HG03558 (cell line): ENCODE measurements around the gene ZNF350.
"Not testable (repeated sequence)": the region's sequence is repeated elsewhere in the genome, so short reads cannot be mapped to it uniquely, and the experiment has no call there.

Source experiments
- ATAC-seq: cut with Tn5 transposase; IDR thresholded peaks from one replicate; pipeline ENCODE4 v1.9.1; 2021; ENCODE audit warnings: moderate number of reproducible peaks; ENCODE audit not compliant: unreplicated experiment; ENCODE audit errors: extremely low read depth

ZNF350 gene

GRCh38 chr19:51986309-51987291, at the start of gene ZNF350:
TSS of gene ZNF350 (minus strand) at chr19:51986840. CDS start at chr19:51974360, 12,480 bp downstream.
- no peak for ATAC-seq

GRCh38 chr19:52034051-52034728, 47.5 kb upstream of the ZNF350 start:
- ATAC-seq, result no peak

DNA sequence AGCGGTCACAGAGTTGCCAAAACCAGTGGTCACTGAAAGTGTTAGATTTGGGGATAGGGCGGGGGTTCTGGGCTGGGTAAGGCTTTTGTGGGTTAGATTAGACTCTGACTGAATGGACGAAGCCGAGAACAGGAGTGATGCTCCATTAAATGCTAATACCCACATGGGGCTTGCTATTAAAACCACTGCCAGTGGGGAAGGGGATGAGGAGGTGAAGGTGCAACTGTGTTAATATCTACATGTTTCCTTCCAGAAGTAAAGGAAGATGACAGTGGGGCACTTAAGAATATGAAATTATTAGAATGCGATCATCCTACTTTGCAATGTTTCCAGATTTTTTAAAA, 42.1 kb upstream of the ZNF350 start:
- no peak for ATAC-seq

DNA sequence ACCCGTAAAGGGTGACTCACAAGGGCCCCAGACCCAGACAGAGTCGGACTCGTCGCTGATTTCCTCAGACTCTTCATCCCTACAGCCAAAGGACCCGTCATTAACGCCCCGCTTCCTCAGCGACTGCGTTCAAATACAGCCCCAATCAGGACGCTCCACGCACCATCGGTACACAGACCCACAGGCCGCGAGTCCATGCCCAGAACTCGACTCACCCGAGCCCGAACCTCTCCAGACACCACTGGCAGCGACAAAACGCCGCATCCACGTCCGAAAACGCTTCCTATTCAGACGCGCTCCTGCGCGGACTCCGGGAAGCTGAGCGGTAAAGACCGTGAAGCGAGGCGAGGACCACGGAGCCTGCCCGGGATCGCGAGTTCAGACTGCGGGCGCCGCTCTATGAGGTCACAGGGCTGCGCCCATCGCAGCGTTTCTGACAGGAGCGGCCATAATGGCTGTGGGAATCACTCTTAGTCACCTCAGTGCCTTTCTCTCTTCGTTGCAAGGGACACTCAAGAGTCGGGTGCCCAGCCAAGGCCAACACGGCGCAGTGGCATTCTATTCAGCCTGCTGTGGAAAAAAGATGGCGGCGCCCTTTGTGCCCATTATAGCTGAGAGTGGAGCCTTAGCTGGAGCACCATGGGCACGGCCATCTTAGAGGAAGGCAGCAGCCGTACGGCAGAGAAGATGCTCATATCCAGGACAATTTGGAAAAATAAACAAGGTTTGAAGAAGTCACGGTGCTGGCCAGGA, 41.6 kb upstream of the ZNF350 start, which contains the start of gene ZNF614:
Gene ZNF614, minus strand, starts transcription at position 353 of the 753 bp plus-strand sequence. CDS start 2,634 bp downstream, outside the sequence.
- ATAC-seq, result peak; percentile 38

GRCh38 chr19:52026255-52026990, 39.8 kb upstream of the ZNF350 start:
- ATAC-seq, result not testable (repeated sequence)

DNA sequence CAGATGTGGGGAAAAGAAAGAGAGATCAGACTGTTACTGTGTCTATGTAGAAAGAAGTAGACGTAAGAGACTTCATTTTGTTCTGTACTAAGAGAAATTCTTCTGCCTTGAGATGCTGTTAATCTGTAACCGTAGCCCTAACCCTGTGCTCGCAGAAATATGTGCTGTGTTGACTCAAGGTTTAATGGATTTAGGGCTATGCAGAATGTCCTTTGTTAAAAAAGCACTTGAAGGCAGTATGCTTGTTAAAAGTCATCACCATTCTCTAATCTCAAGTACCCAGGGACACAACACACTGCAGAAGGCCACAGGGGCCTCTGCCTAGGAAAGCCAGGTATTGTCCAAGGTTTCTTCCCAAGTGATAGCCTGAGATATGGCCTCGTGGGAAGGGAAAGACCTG, 37.8 kb upstream of the ZNF350 start:
- not testable (repeated sequence) for ATAC-seq

DNA sequence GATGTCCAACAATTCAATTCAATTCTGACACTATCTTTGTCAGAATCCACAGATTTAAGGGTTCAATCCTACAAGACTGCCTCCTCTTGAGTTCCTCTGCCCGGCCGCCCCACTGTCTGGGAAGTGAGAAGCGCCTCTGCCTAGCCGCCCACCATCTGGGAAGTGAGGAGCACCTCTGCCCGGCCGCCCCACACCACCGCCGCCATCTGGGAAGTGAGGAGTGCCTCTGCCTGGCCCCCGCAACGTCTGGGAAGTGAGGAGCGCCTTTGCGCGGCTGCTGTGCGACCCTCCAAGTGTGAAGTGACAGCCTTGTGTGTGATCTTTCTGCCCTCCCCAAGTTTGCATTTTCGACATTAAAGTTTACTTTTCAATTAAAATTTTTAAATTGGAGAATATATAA, 35.6 kb upstream of the ZNF350 start:
- no peak for ATAC-seq

GRCh38 chr19:52020506-52020905, 33.9 kb upstream of the ZNF350 start:
- ATAC-seq, result no peak

DNA sequence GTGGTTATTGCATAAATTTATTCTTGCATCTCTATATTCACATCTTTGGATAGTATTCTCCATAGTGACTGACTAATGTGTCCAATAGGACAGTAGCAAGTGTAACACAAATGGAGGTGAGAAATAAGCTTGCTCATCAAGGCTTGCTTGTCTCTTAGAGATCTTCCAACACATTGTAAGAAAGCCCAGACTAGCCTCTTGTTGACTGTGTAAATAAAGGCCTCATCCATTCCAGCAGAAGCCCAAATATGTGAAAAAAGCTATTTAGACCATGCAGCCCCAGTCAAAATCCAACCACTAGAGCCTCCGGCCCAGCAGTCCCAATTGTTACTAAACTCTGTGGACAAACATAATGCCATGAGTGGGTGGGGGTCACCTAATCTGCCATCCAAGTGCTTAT, 24.0 kb upstream of the ZNF350 start:
- no peak for ATAC-seq

- peak; percentile 85 for ATAC-seq
Measured at GRCh38 chr19:52007806-52008557, 21.3 kb upstream of the ZNF350 start, which contains the start of gene ZNF615. TSS of gene ZNF615 (minus strand) at chr19:52008211. CDS start at chr19:52003711, 4,500 bp downstream.

GRCh38 chr19:52007451-52007805, 20.8 kb upstream of the ZNF350 start:
- ATAC-seq, result no peak

DNA sequence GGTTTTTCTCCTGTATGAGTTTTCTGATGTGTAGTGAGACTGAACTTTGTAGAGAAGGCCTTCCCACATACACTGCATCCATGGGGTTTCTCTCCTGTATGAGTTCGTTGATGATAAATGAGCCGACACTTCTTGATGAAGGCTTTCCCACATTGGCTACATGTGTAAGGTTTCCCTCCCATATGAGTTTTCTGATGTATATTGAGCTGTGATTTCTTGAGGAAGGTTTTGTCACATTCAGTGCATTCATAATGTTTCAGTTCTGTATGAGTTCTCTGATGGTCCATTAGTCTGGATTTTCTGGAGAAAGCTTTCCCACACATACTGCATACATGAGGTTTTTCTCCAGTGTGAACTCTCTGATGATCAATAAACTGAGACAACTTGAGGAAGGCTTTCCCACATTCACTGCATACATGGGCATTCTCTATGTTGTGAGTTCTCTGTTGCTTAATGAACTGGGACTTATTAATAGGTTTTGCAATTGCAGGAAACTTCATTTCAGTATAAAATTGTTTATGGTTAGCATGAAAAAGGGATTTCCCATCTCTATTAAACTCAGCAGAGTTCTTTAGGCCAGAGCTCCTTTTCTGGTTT, 7.5 kb upstream of the ZNF350 start:
- ATAC-seq, result no peak

GRCh38 chr19:51993422-51993821, 6.8 kb upstream of the ZNF350 start:
- ATAC-seq, result no peak

DNA sequence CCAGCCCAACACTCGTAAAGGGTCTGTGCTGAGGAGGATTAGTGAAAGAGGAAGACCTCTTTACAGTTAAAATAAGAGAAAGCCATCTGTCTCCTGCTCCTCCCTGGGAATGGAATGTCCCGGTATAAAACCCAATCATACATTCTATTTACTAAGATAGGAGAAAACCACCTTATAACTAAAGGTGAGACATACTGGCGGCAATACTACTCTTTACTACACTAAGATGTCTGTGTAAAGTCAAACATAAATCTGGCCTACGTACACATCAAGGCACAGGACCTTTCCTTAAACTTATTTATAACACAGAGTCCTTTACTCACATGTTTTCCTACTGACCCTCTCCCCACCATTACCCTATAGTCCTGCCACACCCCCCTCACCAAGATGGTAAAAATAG, 3.3 kb downstream of the ZNF350 start:
- no peak for ATAC-seq

DNA sequence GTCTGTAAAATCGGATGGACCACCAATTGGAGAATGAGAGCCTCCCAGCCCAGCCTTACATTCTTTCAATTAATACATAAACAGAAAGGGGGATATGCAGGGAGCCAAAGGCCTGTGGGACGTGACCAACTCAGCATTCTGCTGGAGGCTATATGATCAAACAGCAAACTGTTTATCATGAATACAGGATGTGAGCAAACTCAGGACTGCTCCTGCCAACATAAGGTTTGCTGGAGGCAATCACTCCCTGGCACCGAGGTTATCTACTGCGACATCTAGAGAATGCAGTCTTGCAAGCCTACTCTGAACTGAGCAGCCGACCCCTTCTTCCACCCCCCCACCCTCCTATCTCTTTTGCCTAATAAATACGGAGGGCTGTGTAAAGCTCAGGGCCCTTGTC, 5.7 kb downstream of the ZNF350 start:
- ATAC-seq, result not testable (repeated sequence)

DNA sequence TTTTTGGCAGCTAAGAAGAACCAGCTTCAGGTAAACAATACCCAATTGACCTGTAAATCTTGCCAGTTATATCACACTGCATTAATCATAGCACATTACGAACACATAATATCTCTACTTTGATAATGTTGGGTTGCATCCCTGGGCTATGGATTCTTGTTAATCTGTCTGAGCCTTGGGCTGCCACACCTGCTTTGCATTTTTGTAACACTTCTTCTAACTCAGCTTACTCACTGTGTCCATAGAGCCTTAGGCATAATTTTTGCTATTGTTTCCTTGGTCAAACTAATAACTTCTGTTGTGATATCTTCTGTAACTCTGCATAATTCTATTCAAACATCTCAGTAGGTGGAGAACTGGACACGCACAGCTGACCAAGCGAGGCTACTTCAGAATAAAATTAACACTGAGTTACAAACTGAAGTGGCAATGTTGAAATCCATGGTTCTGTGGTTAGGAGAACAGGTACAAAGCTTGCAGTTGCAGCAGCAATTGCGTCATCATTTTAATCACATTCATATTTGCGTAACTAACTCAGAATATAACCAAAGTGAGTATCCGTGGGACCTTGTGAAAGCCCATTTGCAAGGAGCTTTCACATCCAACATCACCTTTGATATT, 6.4 kb downstream of the ZNF350 start:
- no peak for ATAC-seq

DNA sequence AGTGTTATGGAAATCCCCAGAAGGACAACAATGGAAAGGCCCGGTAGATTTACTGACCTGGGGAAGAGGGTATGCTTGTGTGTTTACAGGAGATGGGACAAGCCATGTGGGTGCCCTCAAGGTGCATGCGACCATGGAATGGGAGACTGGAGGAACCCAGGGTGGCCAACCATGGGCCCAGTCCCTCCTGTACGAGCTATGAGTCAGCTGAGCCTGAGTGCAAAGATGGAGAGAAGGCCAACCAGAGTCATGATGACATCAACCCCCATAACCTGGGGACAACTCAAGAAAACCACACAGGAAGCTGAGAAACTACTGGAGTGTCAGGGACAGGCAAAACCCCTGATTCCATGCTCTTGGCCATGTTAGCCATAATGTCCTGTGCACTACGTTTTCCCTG, 7.8 kb downstream of the ZNF350 start:
- ATAC-seq, result no peak

DNA sequence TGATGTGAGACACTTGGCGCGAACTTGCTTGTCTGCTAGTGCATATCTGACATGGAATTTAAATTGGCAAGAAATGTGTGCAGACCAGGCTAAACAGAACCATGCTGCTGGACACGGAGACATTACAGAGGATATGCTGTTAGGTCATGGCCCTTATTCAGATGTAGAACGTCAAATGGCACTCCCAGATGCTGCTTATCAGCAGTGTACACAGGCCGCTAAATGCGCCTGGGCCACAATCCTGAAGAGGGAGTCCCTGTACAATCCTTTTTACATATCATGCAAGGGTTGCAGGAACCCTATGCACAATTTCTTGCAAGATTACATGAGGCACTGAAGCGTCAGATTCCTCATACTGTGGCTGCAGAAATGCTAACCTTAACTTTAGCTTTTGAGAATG, 9.3 kb downstream of the ZNF350 start:
- ATAC-seq, result no peak
